ENCODE measurements around the gene ZBTB21.

- TF ChIP-seq EZH2phosphoT487 (IDR thresholded peaks at IDR 0.05; ENCODE audit: low read length) (no peak), CTCF (IDR thresholded peaks at IDR 0.05; ENCODE audit: low read length) (no peak)
Measured at GRCh38 chr21:42036313-42036712, 26.2 kb upstream of the ZBTB21 start.

Measured in MM.1S (cell line).